GM08714 (cell line): ENCODE results near the gene CELA3B.
"Not testable (repeated sequence)": the region's sequence is repeated elsewhere in the genome, so short reads cannot be mapped to it uniquely, and the experiment has no call there.

Source experiments
- H3K4me3 ChIP-seq: fragments of 200-500 bp; sonication (Bioruptor generic); 2 replicates; pipeline ENCODE4 v1.5.1; 2014; ENCODE audit warnings: mild to moderate bottlenecking, low read length, inconsistent platforms
- ZNF274 ChIP-seq: IDR thresholded peaks from 2 replicates; pipeline ENCODE4 v1.6.1; 2012; ENCODE audit warnings: mild to moderate bottlenecking, low read depth, low read length

Gene CELA3B

GRCh38 chr1:21955501-21956281 lies 21.1 kb upstream of the CELA3B start:
- no peak overlapping the region for H3K4me3 ChIP-seq
- no peak for TF ChIP-seq ZNF274

GRCh38 chr1:21956720-21957552 lies 19.9 kb upstream of the CELA3B start:
- H3K4me3 ChIP-seq = no peak overlapping the region

DNA sequence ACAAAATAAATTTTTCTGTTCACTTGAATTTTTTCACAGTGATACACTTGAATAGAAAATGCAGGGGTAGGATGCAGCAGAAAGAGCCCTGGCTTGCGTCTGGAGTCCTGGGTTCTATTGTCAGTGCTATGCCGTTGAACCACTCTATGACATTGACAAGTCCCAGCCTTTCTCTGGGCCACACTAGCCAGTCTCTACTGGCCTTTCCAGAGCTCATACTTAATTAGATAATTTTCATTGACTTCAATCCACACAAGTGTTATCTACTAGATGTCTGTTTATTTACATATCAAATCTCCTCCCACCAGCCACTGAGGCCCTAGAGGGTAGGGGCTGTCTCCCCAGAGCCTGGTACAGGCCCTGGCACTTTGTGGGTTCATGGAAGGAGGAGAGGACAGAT lies 15.5 kb upstream of the CELA3B start:
- TF ChIP-seq ZNF274 = no peak

More at GRCh38 chr1:21956720-21957552, 19.9 kb upstream of the CELA3B start:
- no peak for TF ChIP-seq ZNF274

DNA sequence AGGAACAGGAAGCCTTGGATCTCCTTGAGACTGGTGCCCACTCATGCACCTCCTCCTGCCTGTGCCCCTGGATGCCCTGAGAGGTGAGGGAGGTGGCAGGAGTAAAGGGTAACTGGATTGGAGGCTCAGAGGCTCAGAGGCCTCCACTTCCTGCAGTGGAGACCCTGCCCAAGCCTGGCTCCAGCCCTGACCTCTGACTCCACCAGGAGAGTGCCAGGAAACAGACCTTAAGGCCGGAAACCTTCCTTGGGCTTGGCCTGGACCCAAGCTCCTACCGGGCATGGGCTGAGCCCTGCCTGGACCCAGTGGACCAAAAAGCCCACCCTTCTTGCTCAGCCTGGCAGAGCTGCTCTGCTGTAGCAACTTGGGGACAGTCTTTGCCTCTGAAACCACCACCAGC lies 15.0 kb upstream of the CELA3B start:
- no peak overlapping the region for H3K4me3 ChIP-seq
- TF ChIP-seq ZNF274 = no peak

More for the DNA sequence above, 15.5 kb upstream of the CELA3B start:
- H3K4me3 ChIP-seq = no peak overlapping the region

DNA sequence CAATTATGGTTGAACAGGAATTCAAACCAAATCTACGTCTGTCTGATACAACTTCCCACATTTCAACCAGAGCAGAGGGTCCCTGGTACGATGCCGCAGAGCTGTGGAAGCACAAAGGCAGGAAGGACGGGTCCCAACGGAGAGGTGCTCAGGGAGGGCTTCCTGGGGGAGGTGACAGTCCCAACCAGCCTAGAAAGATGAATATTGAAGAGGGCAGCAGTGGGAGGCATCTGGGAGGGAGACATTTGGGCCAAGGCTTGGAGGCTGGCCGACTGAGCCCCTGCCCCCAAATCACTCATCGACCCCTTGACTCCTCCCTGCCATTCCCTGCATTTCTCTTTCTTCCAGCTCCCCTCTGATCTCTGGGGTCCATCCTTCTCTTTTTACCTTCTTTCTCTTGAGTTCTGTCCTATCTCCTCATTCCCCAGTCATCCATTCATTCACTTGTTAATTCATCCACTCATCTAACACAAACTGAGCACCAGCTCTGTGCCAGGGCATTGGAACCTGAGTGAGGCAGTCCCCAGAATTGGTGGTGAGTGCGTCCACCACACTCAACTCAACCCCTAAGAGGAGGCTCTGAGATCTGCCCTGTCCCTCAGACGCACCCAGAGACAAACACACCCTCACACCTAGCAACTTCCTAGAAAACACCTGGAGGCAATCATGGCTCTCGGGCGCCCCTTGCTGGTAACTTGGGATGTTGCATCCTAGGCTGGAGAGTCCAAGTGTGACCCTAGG lies 13.2 kb upstream of the CELA3B start:
- no peak overlapping the region for H3K4me3 ChIP-seq
- no peak for TF ChIP-seq ZNF274

GRCh38 chr1:21966247-21967000 lies 10.4 kb upstream of the CELA3B start:
- H3K4me3 ChIP-seq = no peak overlapping the region
- TF ChIP-seq ZNF274 = no peak

DNA sequence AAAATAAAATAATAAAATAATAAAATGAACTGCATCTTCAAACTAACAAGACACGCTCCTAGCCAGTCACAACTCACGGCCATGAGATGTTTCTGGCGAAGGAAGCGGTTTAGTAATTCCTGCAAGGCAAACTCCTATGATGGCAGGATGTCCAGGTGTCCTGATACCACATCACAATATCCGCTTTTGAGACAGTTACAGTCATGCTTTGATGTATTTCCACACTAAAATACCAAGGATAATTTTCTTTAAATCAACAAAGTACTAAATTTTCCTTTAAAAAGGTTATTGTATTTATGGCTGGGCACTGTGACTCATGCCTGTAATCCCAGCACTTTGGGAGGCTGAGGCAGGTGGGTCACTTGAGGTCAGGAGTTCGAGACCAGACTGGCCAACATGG lies 9.6 kb upstream of the CELA3B start:
- not testable (repeated sequence) for H3K4me3 ChIP-seq

DNA sequence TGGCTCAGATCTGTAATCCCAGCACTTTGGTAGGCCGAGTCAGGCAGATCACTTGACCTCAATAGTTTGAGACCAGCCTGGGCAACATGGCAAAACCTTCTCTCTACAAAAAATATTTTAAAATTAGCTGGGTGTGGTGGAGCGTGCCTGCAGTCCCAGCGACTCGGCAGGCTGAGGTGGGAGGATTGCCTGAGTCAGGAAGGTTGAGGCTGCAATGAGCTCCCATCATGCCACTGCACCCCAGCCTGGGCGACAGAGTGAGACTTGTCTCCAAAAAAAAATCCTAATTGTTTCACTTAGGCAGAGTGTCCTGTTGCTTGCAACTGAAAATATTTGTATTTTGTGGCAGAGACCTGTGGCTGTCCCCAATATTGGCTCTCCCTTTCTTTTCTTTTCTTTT lies 7.8 kb upstream of the CELA3B start:
- H3K4me3 ChIP-seq = not testable (repeated sequence)

DNA sequence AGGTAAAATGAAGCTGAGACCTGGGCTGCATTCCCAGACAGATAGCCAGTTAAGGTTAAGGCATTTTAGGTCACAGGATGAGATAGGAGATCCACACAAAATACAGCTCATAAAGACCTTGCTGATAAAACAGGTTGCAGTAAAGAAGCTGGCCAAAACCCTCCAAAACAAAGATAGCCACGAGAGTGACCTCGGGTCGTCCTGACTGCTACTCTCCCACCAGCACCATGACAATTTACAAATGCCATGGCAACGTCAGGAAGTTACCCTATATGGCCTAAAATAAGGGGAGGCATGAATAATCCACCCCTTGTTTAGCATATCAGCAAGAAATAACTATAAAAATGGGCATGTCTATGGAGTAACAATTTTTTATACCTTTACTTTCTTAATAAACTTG lies 6.3 kb upstream of the CELA3B start:
- not testable (repeated sequence) for H3K4me3 ChIP-seq

- H3K4me3 ChIP-seq = not testable (repeated sequence)
These were observed 3.8 kb upstream of the CELA3B start for GRCh38 chr1:21972973-21973441.

DNA sequence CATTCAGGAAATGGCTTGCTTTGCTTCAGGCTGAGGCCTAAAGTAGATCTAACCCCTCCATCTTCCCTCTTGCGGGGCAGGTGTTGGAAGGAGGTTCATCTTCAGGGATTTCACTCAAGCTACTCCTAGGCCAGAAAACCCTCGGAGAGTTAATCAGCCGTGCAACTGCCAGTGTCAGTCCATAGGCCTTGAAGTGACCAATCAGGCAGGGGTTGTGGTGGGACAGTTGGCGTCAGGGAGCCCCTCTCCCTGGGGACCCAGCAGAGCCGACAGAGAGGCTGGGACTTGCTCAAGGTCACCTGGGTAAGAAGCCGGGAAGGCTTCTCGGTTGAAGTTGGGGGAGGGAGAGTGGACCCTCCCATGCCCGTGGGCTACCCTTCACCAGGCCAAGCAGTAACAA lies 2.9 kb upstream of the CELA3B start:
- H3K4me3 ChIP-seq = not testable (repeated sequence)

- not testable (repeated sequence) for H3K4me3 ChIP-seq
These were observed 2.1 kb upstream of the CELA3B start for GRCh38 chr1:21974699-21975098.

GRCh38 chr1:21975296-21975695 lies 1.5 kb upstream of the CELA3B start:
- H3K4me3 ChIP-seq = not testable (repeated sequence)

DNA sequence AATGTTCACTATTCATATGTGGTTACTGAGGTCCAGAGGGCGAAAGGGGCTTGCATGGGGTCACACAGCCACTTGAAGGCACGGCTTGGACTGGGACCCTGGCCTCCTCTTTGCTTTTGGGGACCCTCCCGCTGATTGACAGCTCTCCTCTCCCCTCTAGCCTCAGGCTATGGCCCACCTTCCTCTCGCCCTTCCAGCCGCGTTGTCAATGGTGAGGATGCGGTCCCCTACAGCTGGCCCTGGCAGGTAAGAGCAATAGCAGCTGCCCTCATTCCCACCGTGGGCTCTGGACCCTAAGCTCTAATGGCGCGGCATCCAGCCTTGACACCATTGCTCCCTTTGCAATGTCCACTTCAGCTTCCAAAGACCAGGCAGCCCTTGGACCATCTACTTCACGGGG lies 1.4 kb downstream of the CELA3B start:
- not testable (repeated sequence) for H3K4me3 ChIP-seq

- H3K4me3 ChIP-seq = not testable (repeated sequence)
These were observed 3.8 kb downstream of the CELA3B start for GRCh38 chr1:21980515-21981220.

GRCh38 chr1:21981253-21981652 lies 4.4 kb downstream of the CELA3B start:
- not testable (repeated sequence) for H3K4me3 ChIP-seq

DNA sequence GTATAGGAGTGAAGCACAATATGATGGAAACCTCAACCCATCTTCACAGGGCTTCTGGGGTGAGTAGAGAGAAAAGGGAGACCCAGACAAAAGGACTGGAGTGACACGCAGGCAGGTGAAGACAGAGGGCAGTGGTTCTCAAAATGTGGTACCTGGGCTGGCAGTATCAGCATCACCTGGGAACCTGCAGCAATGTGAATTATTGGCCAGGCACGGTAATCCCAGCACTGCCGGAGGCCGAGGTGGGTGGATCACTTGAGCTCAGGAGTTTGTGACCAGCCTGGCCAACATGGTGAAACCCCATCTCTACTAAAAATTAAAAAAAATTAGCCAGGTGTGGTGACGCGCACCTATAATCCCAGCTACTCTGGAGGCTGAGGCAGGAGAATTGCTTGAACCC lies 5.3 kb downstream of the CELA3B start:
- not testable (repeated sequence) for H3K4me3 ChIP-seq

- not testable (repeated sequence) for H3K4me3 ChIP-seq
These were observed 6.7 kb downstream of the CELA3B start for GRCh38 chr1:21983539-21983938.

DNA sequence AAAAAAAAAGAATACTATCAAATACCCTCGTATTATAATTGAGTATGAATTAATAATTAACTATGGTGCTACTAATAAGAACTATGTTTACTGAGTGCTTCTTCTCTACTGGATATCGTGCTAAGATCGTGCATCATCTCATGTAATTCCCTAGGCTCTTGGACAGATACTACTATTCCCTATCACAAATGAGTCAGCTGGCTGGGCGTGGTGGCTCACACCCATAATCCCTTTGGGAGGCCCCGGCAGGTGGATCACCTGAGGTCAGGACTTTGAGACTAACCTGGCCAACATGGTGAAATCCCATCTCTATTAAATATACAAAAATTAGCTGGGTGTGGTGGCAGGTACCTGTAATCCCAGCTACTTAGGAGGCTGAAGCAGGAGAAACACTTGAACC lies 9.1 kb downstream of the CELA3B start:
- H3K4me3 ChIP-seq = not testable (repeated sequence)
